Endothelial cell of umbilical vein (primary cell): ENCODE data around the gene DPP10. TPM values are rescaled to one million over a fixed set of nuclear protein-coding genes. Genes with fewer than 3 reads are reported as not detected.

ENCODE experiments used
- BruUV-seq: library from RNA; stranded (reverse); fragments of 400-500 nt; replicated peaks from 2 replicates; lab custom pipeline; 2021; lab: Mats Ljungman, UMichigan
- CTCF ChIA-PET: fragments of 300-600, 350-600 bp; sonication (Branson Sonifier 250); formaldehyde crosslinking; loops from one replicate; lab custom pipeline; 2021; ENCODE audit warnings: antibody characterized with exemption, inconsistent platforms; lab: Charles Lee
- POLR2A ChIA-PET: fragments of 300-600, 350-600 bp; sonication (Branson Sonifier 250); formaldehyde crosslinking; loops from one replicate; lab custom pipeline; 2021; ENCODE audit warnings: antibody characterized with exemption, inconsistent platforms; lab: Charles Lee
- DNase-seq: peaks from one replicate; pipeline ENCODE4 v3.0.0-alpha.2; 2011; ENCODE audit warnings: low read depth, low spot score
- FAIRE-seq: peaks from 2 replicates; lab custom pipeline; 2011; peaks lifted over from hg19 to GRCh38; lab: Jason Lieb, UNC
- H2AFZ ChIP-seq: 2 replicates; pipeline ENCODE4 v1.6.0; 2012; ENCODE audit warnings: low read depth, low read length, control low read depth, inconsistent platforms
- H3K27ac ChIP-seq: 2 replicates; pipeline ENCODE4 v1.5.1; 2011; ENCODE audit warnings: low read depth, mild to moderate bottlenecking, control low read depth, low read length, moderate library complexity; ENCODE audit not compliant: insufficient read depth
- H3K27me3 ChIP-seq, 2 experiments: 2 replicates each; pipeline versions ENCODE4 v1.6.0 to v1.6.1; 2011; ENCODE audit warnings: low read length in 2 of 2, mixed read lengths in 1 of 2; ENCODE audit not compliant: control insufficient read depth in 2 of 2, insufficient read depth in 2 of 2
- H3K36me3 ChIP-seq, 2 experiments: 2 replicates in 1 of 2; 3 replicates in 1 of 2; pipeline ENCODE4 v1.5.1; 2011; ENCODE audit warnings: low read length in 2 of 2, mild to moderate bottlenecking in 1 of 2, moderate library complexity in 1 of 2; ENCODE audit not compliant: control insufficient read depth in 2 of 2, insufficient read depth in 2 of 2; ENCODE audit errors: extremely low read depth in 1 of 2
- H3K4me1 ChIP-seq: 3 replicates; pipeline ENCODE4 v1.5.1; 2011; ENCODE audit warnings: mild to moderate bottlenecking, low read length; ENCODE audit not compliant: control insufficient read depth, insufficient read depth; ENCODE audit errors: extremely low read depth
- H3K4me2 ChIP-seq: 2 replicates; pipeline ENCODE4 v1.6.1; 2011; ENCODE audit warnings: low read length, control low read depth, mixed read lengths; ENCODE audit not compliant: insufficient read depth
- H3K4me3 ChIP-seq, 3 experiments: fragments of 200-600 bp in 1 of 3; sonication (generic), shearing (Covaris generic) in 1 of 3; replicated peaks in 1 of 3; 2 replicates each; pipeline ENCODE4 v1.5.1; 2011 to 2016; ENCODE audit warnings: control low read depth in 3 of 3, low read length in 3 of 3, mild to moderate bottlenecking in 2 of 3, inconsistent platforms in 1 of 3, low read depth in 1 of 3, moderate library complexity in 1 of 3; ENCODE audit not compliant: insufficient read depth in 1 of 3
- H3K79me2 ChIP-seq: 2 replicates; pipeline ENCODE4 v1.6.0; 2012; ENCODE audit warnings: low read length, inconsistent platforms; ENCODE audit not compliant: control insufficient read depth, insufficient read depth
- H3K9ac ChIP-seq: replicated peaks from 2 replicates; pipeline ENCODE3; 2011; ENCODE audit warnings: low read length, control low read depth; ENCODE audit not compliant: insufficient read depth; ENCODE audit errors: extremely low read depth
- H3K9me1 ChIP-seq: replicated peaks from 3 replicates; pipeline ENCODE4 v1.6.0; 2011; ENCODE audit warnings: mild to moderate bottlenecking, low read length; ENCODE audit not compliant: control insufficient read depth, insufficient read depth; ENCODE audit errors: extremely low read depth
- H3K9me3 ChIP-seq: replicated peaks from 2 replicates; pipeline ENCODE4 v1.5.1; 2012; ENCODE audit warnings: low read length, inconsistent platforms; ENCODE audit not compliant: control insufficient read depth, insufficient read depth
- H4K20me1 ChIP-seq: replicated peaks from 2 replicates; pipeline ENCODE3; 2011; ENCODE audit warnings: mild to moderate bottlenecking, low read length; ENCODE audit not compliant: control insufficient read depth, insufficient read depth; ENCODE audit errors: extremely low read depth
- CTCF ChIP-seq, 2 donors: IDR thresholded peaks; 1 replicate in 1 of 2; 2 replicates in 1 of 2; pipeline ENCODE4 v1.5.1; 2011; ENCODE audit warnings: low read length in 2 of 2, mild to moderate bottlenecking in 2 of 2, moderate library complexity in 2 of 2, control low read depth in 1 of 2, inconsistent platforms in 1 of 2, low read depth in 1 of 2; ENCODE audit not compliant: insufficient read depth in 1 of 2; ENCODE audit errors: extremely low read depth in 1 of 2
- EZH2 ChIP-seq: IDR thresholded peaks from 2 replicates; pipeline ENCODE4 v1.6.1; 2012; ENCODE audit warnings: borderline replicate concordance, low read depth, mild to moderate bottlenecking, moderate library complexity, low read length, inconsistent platforms; ENCODE audit not compliant: severe bottlenecking
- FOS ChIP-seq: IDR thresholded peaks from 2 replicates; pipeline ENCODE4 v1.6.1; 2011; ENCODE audit warnings: mild to moderate bottlenecking, low read length, moderate library complexity, borderline replicate concordance; ENCODE audit not compliant: insufficient read depth
- GATA2 ChIP-seq: IDR thresholded peaks from 2 replicates; pipeline ENCODE4 v1.7.0; 2011; ENCODE audit warnings: low read depth, mild to moderate bottlenecking, moderate library complexity, mixed read lengths, low read length; ENCODE audit not compliant: insufficient read length, insufficient read depth
- JUN ChIP-seq: IDR thresholded peaks from 2 replicates; pipeline ENCODE4 v1.6.1; 2011; ENCODE audit warnings: borderline replicate concordance, low read depth; ENCODE audit not compliant: insufficient read length, insufficient read depth
- MYC ChIP-seq: IDR thresholded peaks from one replicate; pipeline ENCODE4 v1.6.1; 2011; ENCODE audit warnings: mild to moderate bottlenecking, low read depth, low read length
- POLR2A ChIP-seq: IDR thresholded peaks from 2 replicates; pipeline ENCODE4 v1.6.1; 2012; ENCODE audit warnings: low read depth, mild to moderate bottlenecking, control low read depth, low read length
- POLR2AphosphoS5 ChIP-seq: IDR thresholded peaks from 2 replicates; pipeline ENCODE4 v1.6.1; 2012; ENCODE audit warnings: low read depth, mild to moderate bottlenecking, control low read depth, low read length, moderate library complexity; ENCODE audit not compliant: insufficient read depth
- dilution Hi-C: fragments of 300-500 bp; cut with MboI; formaldehyde crosslinking; loops from one replicate; pipeline ENCODE4 v1.15.0; 2019; ENCODE audit warnings: low sequenced_read_pairs; ENCODE audit not compliant: extremely low pct_ligation_motif_present
- intact Hi-C: fragments of 100-400 bp; cut with micrococcal nuclease; formaldehyde crosslinking; loops from one replicate; pipeline ENCODE4 v1.10.0; 2022
- polyA plus RNA-seq, 4 experiments: library from polyadenylated mRNA; depleted of rRNA in 3 of 4; stranded (reverse) in 3 of 4; unstranded in 1 of 4; fragments of >200 nt; gene quantifications; 2 replicates each; pipeline versions ENCODE4 v1.2.1 to v1.2.3, GENCODE V29; 2011 to 2012; ENCODE audit warnings: missing spikeins in 1 of 4
- small RNA-seq: library from RNA; depleted of rRNA; stranded (forward); fragments of <200 nt; gene quantifications from one replicate; pipeline ENCODE3, GENCODE V24; 2012; ENCODE audit warnings: low replicate concordance, low read depth; ENCODE audit not compliant: insufficient read depth, insufficient read length
- total RNA-seq: library from RNA; stranded (reverse); gene quantifications from 2 replicates; pipeline ENCODE4 v1.2.3, GENCODE V29; 2021
- TF ChIP-seq, protein P1 (sequence below): IDR thresholded peaks from 2 replicates; pipeline ENCODE4 v1.6.1; 2011; ENCODE audit not compliant: insufficient read depth, insufficient read length

DPP10 gene
- total and polyA plus RNA-seq, 2 donors (not counting 3 experiments of a cell fraction or from before 2014, with no cell fraction given) = not detected

- Histone ChIP-seq H2AFZ (no peak overlapping the region), H3K79me2 (no peaks in the 10 kb centered on the region), H3K27me3 (no peaks in the 10 kb centered on the region), H3K27ac (no peak overlapping the region), H3K9me3 (no peaks in the 10 kb centered on the region), H3K9ac (no peak overlapping the region), H3K4me2 (no peak overlapping the region), H3K4me3 (no peak overlapping the region), H3K36me3 (no peaks in the 10 kb centered on the region), H3K9me1 (no peaks in the 10 kb centered on the region), H4K20me1 (no peaks in the 10 kb centered on the region), H3K4me1 (no peaks in the 10 kb centered on the region)
- POLR2A ChIA-PET = no interaction called here
- intact Hi-C loops (no loop called here), dilution Hi-C loops (no loop called here)
- no peak for DNase-seq
- CTCF ChIA-PET = no interaction called here
- TF ChIP-seq POLR2A (no peak), MYC (no peak), FOS (no peak), JUN (no peak), POLR2AphosphoS5 (no peak), CTCF (IDR thresholded peaks at IDR 0.05; ENCODE audit: extremely low read depth in 1 of 2, insufficient read depth in 1 of 2, low read depth in 1 of 2, low read length in 2 of 2) (no peak), GATA2 (no peak), EZH2 (no peak)
- TF ChIP-seq, protein P1, sequence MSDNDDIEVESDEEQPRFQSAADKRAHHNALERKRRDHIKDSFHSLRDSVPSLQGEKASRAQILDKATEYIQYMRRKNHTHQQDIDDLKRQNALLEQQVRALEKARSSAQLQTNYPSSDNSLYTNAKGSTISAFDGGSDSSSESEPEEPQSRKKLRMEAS = no peak
- no peak for FAIRE-seq
- BruUV-seq = no TSS peak
Measured at GRCh38 chr2:115887209-115887776, 1444.9 kb downstream of the DPP10 start.

Small RNAs within 50 kb of the gene (small RNA-seq; reads per million reads assigned to genes)
- not detected for gene RNU2-41P
